ENCODE results near the gene SLAIN1. TPM values are rescaled to one million over a fixed set of nuclear protein-coding genes. Genes with fewer than 3 reads are reported as not detected.

The SLAIN1 gene
- total RNA-seq, 4 donors from 2014 or later: 19.5 to 30.1 (median 25.4) TPM

DNA sequence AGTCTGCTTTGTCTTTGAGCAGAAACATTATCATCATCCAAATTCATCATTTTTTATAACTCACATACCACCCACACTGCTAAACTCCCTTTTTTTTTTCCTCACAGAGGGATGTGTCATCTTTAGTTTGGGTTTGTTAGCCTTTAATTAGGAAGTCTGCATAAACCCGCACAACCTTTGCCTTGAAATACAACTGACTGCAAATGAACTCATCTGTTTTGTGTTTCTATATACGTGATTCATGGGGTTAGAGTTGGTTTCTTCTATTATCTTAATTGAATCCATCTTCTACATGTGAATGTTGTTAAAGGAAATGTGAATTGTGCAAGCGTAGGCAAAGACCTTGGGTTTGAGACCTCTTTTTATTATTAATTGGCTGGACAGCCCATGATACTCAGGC lies 102.7 kb downstream of the SLAIN1 start:
- H3K27ac ChIP-seq: no peak overlapping the region
- H3K4me1 ChIP-seq: peaks cover 0 to 7% of the 10 kb centered on the region in 2 donors
- H3K36me3 ChIP-seq: no peaks in the 10 kb centered on the region
- H3K4me3 ChIP-seq (replicated peaks in 1 of 3): no peak overlapping the region
- WGBS, 2 donors: 85 to 87% methylated on average over 3 of the region's 3 CpGs
- intact Hi-C loops (cut with DNase I): no loop called here
- no peak for TF ChIP-seq POLR2A (IDR thresholded peaks at IDR 0.05)
- TF ChIP-seq, protein P1, sequence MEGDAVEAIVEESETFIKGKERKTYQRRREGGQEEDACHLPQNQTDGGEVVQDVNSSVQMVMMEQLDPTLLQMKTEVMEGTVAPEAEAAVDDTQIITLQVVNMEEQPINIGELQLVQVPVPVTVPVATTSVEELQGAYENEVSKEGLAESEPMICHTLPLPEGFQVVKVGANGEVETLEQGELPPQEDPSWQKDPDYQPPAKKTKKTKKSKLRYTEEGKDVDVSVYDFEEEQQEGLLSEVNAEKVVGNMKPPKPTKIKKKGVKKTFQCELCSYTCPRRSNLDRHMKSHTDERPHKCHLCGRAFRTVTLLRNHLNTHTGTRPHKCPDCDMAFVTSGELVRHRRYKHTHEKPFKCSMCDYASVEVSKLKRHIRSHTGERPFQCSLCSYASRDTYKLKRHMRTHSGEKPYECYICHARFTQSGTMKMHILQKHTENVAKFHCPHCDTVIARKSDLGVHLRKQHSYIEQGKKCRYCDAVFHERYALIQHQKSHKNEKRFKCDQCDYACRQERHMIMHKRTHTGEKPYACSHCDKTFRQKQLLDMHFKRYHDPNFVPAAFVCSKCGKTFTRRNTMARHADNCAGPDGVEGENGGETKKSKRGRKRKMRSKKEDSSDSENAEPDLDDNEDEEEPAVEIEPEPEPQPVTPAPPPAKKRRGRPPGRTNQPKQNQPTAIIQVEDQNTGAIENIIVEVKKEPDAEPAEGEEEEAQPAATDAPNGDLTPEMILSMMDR (IDR thresholded peaks at IDR 0.05): no peak
- no peak for DNase-seq
- H3K27me3 ChIP-seq: no peaks in the 10 kb centered on the region
- H3K9me3 ChIP-seq: no peaks in the 10 kb centered on the region

GRCh38 chr13:77806518-77806917 lies 109.0 kb downstream of the SLAIN1 start:
- DNase-seq: no peak
- H3K4me1 ChIP-seq: no peaks in the 10 kb centered on the region
- H3K27me3 ChIP-seq: no peaks in the 10 kb centered on the region
- 73 to 91% methylated on average over 1 of the region's 1 CpG for WGBS, 2 donors
- TF ChIP-seq POLR2A (IDR thresholded peaks at IDR 0.05): no peak
- TF ChIP-seq, protein P1 (IDR thresholded peaks at IDR 0.05): no peak
- no peaks in the 10 kb centered on the region for H3K9me3 ChIP-seq
- intact Hi-C loops (cut with DNase I): no loop called here
- H3K4me3 ChIP-seq (replicated peaks in 1 of 3): no peak overlapping the region
- H3K36me3 ChIP-seq: no peaks in the 10 kb centered on the region
- H3K27ac ChIP-seq: no peak overlapping the region

DNA sequence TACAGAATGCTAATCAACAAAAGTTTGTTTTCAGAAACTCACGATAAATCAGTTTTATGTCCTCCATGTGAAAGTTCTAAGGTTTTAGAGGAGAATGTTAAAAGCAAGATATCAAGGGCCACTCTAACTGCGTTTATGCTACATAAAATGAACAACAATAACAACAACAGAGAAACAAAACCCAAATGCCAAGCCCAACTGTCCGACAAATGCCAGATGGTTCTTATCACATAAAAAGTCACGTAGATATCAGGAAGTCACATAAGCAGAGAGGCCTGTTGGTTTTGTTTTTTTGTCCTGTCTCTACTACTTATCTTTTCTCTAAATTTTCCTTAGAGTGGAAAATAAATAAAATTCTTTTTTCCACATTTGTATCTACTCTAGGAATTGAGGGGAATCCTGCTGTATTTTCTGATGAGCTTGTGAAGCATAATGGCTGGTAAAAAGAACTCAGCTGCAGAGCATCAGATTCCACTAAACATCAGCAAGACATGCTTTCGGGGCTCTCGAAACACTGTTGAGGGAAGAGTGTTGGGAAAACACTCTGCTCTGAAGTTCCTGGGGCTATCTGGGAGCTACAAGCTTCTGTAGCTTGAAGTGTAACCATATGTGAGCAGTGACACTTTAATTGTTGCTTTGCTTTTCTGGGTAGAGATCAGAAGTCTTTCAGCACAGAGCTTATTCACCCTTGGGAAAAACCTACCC lies 110.1 kb downstream of the SLAIN1 start:
- DNase-seq: no peak
- 84 to 87% methylated on average over 6 of the region's 6 CpGs for WGBS, 2 donors
- no peak for TF ChIP-seq POLR2A (IDR thresholded peaks at IDR 0.05)
- TF ChIP-seq, protein P1 (IDR thresholded peaks at IDR 0.05): no peak
- H3K4me3 ChIP-seq (replicated peaks in 1 of 3): no peak overlapping the region
- no peak overlapping the region for H3K27ac ChIP-seq
- H3K4me1 ChIP-seq: no peaks in the 10 kb centered on the region
- H3K9me3 ChIP-seq: no peaks in the 10 kb centered on the region
- intact Hi-C loops (cut with DNase I): no loop called here
- no peaks in the 10 kb centered on the region for H3K36me3 ChIP-seq
- no peaks in the 10 kb centered on the region for H3K27me3 ChIP-seq

- H3K9me3 ChIP-seq: no peaks in the 10 kb centered on the region
- 51 to 54% methylated on average over 2 of the region's 2 CpGs for WGBS, 2 donors
- H3K4me1 ChIP-seq: no peaks in the 10 kb centered on the region
- intact Hi-C loops (cut with DNase I): no loop called here
- TF ChIP-seq POLR2A (IDR thresholded peaks at IDR 0.05): no peak
- TF ChIP-seq, protein P1 (IDR thresholded peaks at IDR 0.05): peak in 4 of 6 experiments; percentile 29 to 54 (median 42)
- no peaks in the 10 kb centered on the region for H3K27me3 ChIP-seq
- H3K27ac ChIP-seq: no peak overlapping the region
- no peaks in the 10 kb centered on the region for H3K36me3 ChIP-seq
- H3K4me3 ChIP-seq (replicated peaks in 1 of 3): no peak overlapping the region
- no peak for DNase-seq
Observed at GRCh38 chr13:77810430-77810829, 112.9 kb downstream of the SLAIN1 start.

GRCh38 chr13:77810878-77811277 lies 113.4 kb downstream of the SLAIN1 start:
- intact Hi-C loops (cut with DNase I): no loop called here
- Histone ChIP-seq H3K27me3 (no peaks in the 10 kb centered on the region), H3K4me3 (replicated peaks in 1 of 3) (no peak overlapping the region), H3K36me3 (no peaks in the 10 kb centered on the region), H3K4me1 (no peaks in the 10 kb centered on the region), H3K27ac (no peak overlapping the region), H3K9me3 (no peaks in the 10 kb centered on the region)
- WGBS, 2 donors: 26 to 57% methylated on average over 3 of the region's 3 CpGs
- DNase-seq: no peak
- TF ChIP-seq POLR2A (IDR thresholded peaks at IDR 0.05): no peak
- TF ChIP-seq, protein P1 (IDR thresholded peaks at IDR 0.05): no peak
